LoVo (cell line): ENCODE data around the gene GRID2.
"Not testable (repeated sequence)": the region's sequence is repeated elsewhere in the genome, so short reads cannot be mapped to it uniquely, and the experiment has no call there.

Experiments
- DNase-seq: peaks from one replicate; pipeline ENCODE4 v3.0.0-alpha.2; 2016; ENCODE audit warnings: low spot score

The GRID2 gene

DNA sequence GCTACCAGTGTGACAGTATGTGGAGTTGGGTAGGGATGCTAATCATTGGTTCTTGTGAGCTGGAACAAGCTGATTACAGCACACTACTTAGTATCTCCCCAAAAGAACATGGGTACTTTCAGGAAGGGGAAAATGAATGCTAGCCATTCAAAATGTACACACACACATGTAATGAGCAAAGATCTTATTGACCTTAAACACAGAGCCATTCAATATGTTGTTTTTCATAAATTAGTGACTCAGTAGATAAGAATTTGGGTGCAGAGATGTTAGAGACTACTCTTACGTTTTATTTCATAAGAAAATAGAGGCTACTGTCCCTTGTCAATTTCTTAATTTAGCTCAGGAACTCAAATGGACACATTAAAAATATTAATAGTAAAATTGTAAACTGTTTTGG is 1015.3 kb downstream of the GRID2 start:
- DNase-seq = no peak

DNA sequence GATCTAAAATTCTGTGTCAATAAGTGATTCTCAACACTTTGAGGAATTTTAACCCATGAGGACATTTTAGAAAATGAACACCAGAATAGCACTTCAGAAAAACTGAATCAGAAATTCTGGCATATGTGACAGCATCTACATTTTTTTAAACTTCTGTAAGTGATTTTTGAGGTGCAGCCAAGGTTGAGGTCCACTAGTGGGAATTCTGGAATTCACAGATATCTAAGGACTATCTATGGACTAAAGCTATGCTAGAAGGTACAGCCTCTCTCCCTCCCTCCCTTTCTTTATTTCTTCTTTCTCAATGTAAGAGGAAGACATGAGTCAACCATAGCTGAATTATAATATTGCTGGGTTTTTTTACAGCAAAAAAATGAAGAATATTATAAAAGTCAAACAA is 1016.6 kb downstream of the GRID2 start:
- no peak for DNase-seq

DNA sequence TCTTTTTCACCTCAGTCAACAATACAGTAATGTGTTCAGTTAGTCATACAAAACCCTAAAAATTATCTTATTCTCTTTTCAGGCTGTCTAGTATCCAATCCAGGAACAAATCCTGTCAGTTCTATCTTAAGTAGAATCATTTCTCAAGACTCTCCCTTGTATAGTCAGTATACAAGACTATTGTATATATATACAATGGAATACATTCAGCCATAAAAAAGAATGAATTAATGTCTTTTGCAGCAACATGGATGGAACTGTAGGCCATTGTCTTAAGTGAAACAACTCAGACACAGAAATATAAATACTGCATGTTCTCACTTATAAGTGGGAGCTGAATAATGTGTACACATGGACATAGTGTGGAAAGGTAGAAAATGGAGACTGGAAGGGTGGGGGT is 1023.6 kb downstream of the GRID2 start:
- DNase-seq = no peak

DNA sequence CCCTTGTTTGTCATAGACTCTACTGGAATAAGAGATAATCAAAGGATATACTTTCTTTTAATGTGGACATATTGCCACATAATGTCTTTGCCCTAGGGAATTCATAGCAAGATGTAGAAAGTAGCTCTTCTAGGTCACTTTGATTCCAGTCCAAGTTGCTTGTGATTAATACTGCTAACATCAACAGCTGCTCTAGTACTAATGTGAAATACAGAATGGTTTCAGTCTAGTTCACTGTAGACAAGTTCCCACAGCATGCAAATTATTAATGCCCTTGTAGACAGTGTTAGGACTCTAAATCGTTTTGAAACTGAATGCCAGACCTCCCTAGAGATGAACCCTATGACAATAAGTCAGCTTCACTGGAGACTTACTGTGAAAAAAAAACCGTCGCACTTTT is 1030.2 kb downstream of the GRID2 start:
- DNase-seq = no peak

DNA sequence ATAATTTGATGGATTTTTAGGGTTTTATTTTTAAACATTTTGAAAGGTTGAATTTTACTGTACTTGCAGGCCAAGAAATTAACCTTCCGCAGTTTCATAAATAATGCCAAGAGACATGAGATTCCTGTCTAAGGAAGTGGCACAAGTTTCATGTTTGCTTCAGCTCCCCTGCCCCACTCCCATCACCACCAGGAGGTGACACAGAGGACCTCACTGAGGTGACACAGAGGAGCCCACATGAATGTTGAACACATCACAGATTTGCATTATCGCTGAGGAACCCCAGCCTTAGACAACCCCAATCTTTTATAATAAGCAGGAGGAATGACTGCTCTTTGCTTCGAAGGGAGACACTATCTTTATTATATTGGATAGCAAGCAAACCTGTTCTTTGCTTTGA is 1033.4 kb downstream of the GRID2 start:
- no peak for DNase-seq

DNA sequence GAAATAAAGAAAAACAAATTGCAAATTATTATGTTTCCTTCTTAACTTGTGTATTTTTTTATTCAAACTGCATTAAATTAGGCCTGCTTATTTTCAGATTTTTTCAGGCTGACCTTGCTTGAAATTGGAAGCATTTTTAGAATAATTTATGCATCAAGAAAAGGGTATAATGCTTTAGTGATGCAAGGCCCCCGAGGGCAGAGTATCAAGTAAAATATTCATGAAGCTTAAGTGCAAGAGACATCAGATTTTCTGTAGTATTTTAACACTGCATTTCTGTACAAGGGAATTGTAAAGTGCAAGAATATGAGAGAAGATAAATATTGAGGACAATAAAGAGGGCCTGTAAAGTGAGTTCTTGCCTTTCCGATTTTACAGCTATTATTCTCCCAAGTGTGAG is 1039.0 kb downstream of the GRID2 start:
- no peak for DNase-seq

DNA sequence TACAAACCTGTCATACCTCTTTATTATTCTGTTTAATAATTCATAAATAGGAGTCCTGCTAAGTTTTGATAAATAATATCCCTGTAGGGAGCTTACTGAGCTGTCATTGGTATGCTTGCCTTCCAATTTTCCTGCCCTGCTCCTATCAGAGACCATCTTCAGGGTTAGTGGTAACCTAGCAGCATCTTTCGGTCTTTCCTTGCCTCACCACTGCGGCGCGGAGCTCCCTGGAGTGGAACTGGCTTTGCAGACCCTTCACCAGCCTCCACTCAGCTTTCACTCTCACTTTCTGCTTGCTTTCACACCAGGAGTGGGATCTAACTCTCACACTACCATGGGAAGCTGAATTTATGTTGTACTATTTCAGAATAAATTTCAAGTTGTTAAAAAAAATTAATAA is 1043.1 kb downstream of the GRID2 start:
- no peak for DNase-seq

DNA sequence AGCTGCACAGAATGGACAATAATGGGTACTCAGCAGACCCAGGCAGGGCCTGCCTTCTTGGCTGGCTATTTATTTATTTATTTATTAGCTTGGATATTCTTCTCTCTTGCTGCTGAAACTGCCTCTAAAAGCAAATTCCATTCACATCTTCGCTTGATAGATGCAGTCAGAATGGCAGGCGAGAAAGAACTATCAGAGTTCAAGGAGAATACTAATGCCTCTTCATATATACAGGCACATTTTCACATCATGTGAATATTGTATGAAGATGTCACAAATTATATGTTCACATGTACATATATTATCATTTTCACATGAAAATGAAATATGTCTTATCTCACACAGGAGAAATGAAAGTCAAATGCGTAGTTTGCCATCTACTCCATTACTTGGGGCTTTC is 1045.1 kb downstream of the GRID2 start:
- no peak for DNase-seq

DNA sequence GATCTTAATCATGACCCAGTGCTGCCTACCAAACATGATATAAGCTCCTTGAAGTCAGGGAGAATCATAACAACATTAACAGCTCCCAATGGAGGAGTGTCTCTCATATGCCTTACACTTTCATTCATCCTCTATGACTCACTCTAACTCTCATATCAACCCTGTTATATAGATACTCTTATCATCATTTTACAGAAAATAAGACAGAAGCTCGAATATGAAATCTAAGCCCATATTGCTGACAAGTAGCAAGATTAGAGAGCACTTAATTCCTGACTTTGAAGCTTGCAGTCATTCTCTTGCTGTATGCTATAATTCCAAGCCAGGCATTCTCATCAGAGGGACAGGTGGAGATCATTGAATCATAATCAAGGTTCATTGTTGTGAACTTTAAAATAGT is 1048.1 kb downstream of the GRID2 start:
- DNase-seq = no peak

DNA sequence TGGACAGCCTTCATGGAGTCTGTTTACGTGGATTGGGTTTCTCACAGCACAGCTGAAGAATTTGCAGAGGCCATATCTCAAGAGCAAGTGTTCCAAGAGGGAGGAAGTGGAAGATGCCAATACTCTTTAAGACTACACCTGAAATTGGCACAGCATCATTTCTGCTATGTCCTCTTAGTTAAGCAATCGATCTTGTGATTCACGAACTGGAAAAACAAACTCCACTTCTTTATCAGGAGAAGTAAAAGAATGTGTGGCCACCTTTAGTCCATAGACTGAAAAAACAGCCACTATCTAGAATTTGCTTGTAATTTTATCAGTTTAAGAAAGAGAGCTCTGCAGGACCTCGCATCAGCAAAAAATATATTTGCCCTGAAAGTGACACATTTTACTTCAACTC is 1051.6 kb downstream of the GRID2 start:
- DNase-seq = no peak

DNA sequence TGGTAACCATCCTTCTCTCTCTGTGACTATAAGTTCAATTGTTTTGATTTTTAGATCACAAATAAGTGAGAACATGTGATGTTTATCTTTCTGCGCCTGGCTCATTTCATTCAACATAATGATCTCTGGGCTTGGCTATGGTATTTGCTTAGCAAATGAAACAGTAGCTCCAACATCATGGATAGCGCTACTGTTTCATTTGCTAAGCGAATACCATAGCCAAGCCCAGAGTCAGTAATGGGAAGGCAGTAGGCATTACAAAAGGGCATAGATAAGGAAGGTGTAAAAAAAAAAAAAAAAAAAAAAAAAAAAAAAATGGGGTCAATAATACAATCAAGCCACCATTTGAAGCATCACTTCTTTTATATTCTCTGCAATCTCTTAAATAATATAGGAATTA is 1055.8 kb downstream of the GRID2 start:
- DNase-seq = no peak

DNA sequence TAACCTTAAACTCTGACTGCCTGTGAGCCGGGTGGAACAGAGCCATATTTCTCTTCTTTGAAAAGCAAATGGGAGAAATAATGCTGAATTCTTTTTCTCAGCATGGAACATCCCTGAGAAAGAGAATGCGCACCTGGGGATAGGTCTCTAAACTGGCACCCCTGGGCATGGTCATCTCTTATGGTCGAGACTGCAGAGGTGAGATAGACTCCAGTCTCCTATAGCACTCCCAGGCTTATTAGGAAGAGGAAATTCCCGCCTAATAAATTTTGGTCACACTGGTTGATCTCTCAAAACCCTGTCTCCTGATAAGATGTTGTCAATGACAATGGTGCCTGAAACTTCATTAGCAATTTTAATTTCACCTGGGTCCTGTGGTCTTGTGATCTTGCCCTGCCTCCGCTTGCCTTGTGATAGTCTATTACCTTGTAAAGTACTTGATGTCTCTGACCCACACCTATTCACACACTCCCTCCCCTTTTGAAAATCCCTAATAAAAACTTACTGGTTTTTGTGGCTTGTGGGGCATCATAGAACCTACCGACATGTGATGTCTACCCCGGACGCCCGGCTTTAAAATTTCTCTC is 1062.5 kb downstream of the GRID2 start:
- DNase-seq = not testable (repeated sequence)

DNA sequence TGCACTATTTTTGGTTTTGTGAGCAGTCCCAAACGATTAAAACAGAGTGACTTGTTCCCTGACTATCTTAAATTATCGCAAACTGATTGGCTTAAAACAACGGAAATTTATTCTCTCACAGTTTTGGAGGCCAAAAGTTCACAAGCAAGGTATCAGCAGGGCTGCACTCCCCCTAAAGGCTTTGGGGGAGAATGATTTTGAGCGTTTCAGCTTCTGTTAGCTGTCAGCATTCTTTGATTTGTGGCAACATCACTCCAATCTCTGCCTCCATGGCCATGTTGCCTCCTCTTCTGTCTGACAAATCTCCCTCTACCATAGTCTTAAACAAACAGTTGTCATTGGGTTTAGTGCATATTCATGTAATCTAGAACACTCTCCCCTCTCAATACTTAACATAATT is 1065.2 kb downstream of the GRID2 start:
- DNase-seq = no peak

DNA sequence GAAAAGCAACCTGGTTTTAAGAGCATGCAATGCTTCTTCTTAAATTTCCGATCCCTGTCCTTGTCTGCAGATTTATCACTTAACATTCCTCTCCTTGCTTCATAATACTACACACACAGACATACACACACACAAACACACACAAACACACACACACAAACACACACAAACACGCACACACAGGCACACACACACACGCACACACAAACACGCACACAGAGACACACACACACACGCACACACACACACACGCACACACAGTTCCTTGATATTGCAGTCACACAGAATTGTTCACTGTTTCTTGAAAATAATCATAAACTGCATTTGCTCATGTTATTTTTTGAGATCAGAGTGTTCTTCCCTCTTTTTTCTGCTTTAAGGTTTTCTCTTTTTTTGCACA is 1066.5 kb downstream of the GRID2 start:
- DNase-seq = no peak

DNA sequence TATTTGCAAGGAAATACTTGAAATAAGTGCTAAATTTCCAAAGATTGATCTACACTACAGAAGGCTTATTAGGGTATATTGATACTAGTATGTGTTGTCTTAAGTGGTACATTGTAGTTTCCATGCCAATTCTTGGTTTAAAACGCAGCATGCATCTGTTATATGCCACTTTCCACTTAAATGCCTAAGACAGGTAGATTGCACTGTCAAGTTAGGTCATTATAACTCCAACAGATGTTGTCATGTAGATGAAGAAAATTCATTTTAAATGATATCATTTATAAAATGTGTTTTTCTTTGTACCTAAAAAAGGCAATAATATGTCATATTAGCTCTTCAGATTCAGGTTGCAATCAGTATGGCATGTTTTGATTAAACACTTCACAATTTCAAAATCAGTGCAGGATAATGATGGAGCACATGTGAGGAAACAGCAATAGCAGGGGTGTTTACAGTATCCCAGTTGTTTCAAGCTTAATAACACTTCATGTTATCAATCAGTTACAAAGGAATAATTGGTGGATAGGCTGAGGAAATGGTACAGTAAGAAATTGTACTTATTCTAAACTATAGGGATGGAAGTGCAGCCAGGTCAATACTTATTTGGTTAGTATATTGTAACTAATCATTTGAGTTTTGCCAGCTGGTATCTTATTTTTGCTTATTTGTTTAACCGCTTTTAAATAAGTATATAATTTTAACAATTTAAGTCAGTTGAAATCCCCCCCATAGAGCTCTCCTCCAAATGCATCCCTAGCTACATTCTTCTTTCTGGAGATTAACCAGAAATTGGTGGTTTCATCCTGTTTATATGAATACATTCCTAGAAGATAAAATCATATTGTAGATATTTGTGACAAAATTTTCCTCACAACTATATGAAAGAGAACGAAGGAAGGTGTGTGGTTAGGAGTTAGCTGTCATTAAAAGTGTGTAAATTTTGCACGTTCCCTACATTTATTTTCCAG is 1070.4 kb downstream of the GRID2 start:
- DNase-seq = no peak

DNA sequence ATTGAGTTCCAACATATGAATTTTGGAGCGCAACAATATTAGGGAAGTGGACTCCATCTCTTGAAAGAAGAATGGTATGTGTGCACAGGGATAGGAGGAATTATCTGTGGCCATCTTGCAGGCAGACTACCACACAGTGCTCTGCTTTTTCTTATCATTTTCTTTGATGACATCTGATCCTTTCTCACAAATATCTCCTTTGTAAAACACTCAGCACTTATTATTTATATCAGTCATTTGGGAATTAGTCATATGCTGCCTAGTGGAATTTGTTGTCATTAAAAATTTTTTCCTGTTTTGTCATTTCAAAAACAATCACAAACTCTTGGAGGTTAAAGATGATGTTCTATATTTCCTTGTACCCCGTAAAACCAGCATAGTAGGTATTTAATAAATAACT is 1080.5 kb downstream of the GRID2 start:
- DNase-seq = no peak

DNA sequence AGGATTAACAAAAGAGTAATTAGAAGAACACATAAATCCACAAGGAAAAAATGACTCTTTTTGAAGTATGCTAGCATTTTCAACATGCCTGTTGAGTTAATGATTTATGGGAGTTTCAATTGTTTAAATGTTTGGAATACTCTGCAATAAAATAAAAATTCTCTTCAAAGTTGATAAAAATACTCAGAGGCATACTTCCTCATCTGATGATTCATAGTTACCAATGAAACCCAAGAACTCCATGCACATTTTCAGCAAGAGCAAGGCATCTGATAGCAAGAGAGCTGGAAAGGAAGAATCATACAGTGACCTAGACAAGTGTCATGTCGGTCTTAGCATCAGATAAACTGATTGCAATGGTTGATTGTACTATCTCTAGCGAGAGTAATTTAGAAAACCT is 1081.1 kb downstream of the GRID2 start:
- DNase-seq = no peak

DNA sequence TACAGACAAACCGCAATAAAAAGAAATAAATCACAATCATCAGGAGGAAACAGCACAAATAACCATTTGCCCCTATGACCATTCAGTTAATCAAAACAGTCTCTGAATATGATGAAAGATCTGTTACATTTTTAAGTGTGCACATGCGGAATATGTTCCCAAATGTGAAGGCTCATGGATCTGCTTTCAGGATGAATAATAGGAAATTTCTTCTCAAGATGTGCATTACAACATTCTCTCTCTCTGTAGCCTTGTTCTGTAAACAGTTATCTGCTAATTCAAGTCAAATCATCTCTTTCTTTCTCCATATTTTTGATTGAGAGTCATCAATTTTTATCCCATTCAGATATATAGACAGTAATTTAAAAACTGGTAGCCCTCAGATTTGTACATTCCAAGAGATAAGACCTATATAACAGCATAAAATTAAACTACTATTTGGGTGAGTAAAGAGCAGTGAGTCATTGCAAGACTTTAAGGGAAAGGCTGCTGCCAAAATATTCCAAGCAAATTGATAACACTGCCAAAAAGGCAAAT is 1090.8 kb downstream of the GRID2 start:
- no peak for DNase-seq

DNA sequence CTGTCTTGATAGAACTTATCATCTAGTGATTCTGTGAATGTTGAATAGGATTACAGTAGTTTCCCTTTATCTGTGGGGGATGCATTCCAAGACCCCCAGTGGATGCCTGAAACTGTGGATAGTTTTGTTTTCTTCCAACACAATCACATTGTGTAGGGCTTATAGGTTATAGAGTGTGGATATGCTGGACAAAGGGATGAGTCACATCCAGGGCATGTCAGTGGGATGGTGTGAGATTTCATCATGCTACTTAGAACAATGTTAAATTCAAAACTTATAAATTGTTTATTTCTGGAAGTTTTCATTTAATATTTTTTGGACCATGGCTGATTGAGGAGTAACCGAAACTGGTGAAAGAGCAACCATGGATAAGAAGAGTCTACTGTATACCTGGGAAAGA is 1092.5 kb downstream of the GRID2 start:
- peak; percentile 20 for DNase-seq

DNA sequence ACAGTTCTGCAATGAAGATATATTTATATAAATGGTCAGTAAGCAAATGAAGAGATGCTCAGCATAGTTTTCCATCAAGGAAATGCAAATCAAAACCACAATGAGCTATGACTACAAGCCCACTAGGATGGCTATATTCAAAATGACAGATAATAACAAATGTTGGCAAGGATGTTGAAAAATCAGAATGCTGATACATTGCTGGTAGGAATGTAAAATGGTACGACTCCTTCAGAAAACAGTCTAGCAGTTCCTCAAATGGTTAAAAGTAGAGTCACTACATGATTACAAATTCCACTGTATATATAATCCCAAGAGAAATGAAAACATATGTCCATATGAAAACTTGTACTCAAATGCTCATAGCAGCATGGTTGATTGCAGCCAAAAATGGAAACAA is 1099.8 kb downstream of the GRID2 start:
- no peak for DNase-seq

DNA sequence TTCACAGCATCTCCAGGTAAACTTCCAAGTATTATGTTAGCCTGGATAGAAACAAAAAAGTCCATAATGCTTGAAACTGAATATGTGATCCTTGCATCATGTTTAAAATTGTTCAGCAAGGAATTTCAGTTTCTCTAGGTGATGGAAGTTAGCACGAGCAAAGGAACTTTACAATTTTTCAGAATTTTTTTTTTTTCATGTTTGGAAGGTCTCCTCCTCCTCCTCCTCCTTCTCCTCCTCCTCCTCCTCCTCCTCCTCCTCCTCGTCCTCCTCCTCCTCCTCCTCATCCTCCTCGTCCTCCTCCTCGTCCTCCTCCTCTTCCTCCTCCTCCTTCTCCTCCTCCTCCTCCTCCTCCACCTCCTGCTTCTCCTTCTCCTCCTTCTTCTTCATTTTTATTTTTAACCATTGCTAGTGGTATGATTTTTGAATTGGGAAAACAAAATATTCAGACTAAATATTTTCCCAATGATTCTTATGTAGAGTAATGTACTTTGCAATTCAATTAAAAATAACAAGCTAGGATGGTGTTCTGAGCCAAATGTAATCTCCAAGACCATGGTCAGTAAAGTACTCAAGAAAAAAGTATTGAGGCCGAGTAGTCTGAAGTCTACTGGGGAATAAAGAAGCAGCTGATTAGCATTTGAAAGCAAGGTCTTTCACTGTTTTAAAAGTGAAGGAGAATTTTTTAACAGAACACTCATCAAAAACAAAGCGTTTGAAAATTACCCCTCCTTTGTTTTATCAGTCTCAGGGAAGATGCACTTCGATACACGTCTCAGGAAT is 1103.9 kb downstream of the GRID2 start:
- DNase-seq = no peak

DNA sequence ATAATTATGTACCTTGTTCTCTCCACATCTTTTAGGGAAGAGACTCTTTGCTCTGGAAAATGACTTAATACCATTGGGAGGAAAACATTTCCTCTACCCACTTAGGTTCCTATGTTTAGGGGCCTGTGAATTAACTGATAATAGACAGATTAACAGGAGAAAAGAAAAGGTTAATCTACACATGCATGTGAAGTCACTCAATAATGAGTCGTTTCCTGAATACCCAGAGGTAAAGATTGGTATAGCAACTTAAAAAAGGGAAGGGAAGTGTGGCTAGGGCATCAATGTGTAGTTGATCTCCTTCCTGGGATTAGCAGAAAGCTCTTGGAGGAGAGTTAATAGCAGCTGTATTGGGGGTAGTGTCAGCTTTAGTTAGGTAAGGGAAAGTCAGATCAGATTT is 1105.3 kb downstream of the GRID2 start:
- no peak for DNase-seq
